HEK293 (cell line): ENCODE results near the gene STARD5.

Experiments
- CTCF ChIA-PET: fragments of 350-600 bp; formaldehyde crosslinking; extraction: SDS; loops from one replicate; lab custom pipeline; 2021; ENCODE audit warnings: antibody characterized with exemption; lab: Yijun Ruan, JAX
- POLR2A ChIA-PET: fragments of 300-600 bp; formaldehyde crosslinking; extraction: SDS; loops from one replicate; lab custom pipeline; 2020; ENCODE audit warnings: antibody characterized with exemption, inconsistent platforms; lab: Yijun Ruan, JAX
- H3K27ac ChIP-seq: fragments of 200-500 bp; sonication (Bioruptor generic); 2 replicates; pipeline ENCODE4 v1.5.1; 2014; ENCODE audit warnings: low read depth, low read length, control low read depth, inconsistent platforms; ENCODE audit errors: extremely low read depth
- H3K36me3 ChIP-seq, 2 experiments: fragments of 200-500 bp in 1 of 2; sonication (Bioruptor generic) in 1 of 2; 1 replicate in 1 of 2; 2 replicates in 1 of 2; pipeline ENCODE4 v1.5.1; 2014 to 2017; ENCODE audit warnings: inconsistent platforms in 2 of 2, low read length in 2 of 2; ENCODE audit not compliant: control insufficient read depth in 2 of 2, insufficient read depth in 1 of 2
- H3K4me1 ChIP-seq: fragments of 200-500 bp; sonication (Bioruptor generic); 2 replicates; pipeline ENCODE4 v1.5.1; 2014; ENCODE audit warnings: mild to moderate bottlenecking, low read length, inconsistent platforms; ENCODE audit not compliant: control insufficient read depth, insufficient read depth
- H3K4me3 ChIP-seq: 2 replicates; pipeline ENCODE4 v1.5.1; 2011; ENCODE audit warnings: low read depth, mild to moderate bottlenecking, control low read depth, low read length, moderate library complexity
- H3K9me3 ChIP-seq: fragments of 200-500 bp; sonication (Bioruptor generic); 2 replicates; pipeline ENCODE4 v1.5.1; 2014; ENCODE audit warnings: low read depth, low read length, inconsistent platforms; ENCODE audit not compliant: control insufficient read depth, insufficient read depth
- ATF2 ChIP-seq: fragments of 450-650 bp; formaldehyde crosslinking; IDR thresholded peaks from 2 replicates; pipeline ENCODE4 v1.5.1; 2016; ENCODE audit warnings: missing biosample characterization, missing genetic modification characterization, low read depth
- FEZF1 ChIP-seq: fragments of 450-650 bp; formaldehyde crosslinking; IDR thresholded peaks from 2 replicates; pipeline ENCODE4 v1.5.1; 2016; ENCODE audit warnings: missing biosample characterization, missing genetic modification characterization
- INSM2 ChIP-seq: fragments of 450-650 bp; formaldehyde crosslinking; IDR thresholded peaks from 2 replicates; pipeline ENCODE4 v1.5.1; 2016; ENCODE audit warnings: missing biosample characterization, missing genetic modification characterization
- KLF8 ChIP-seq: fragments of 450-650 bp; formaldehyde crosslinking; IDR thresholded peaks from 2 replicates; pipeline ENCODE4 v1.5.1; 2016; ENCODE audit warnings: missing biosample characterization, missing genetic modification characterization
- PRDM10 ChIP-seq: fragments of 450-650 bp; formaldehyde crosslinking; IDR thresholded peaks from 2 replicates; pipeline ENCODE4 v1.5.1; 2016; ENCODE audit warnings: missing biosample characterization, missing genetic modification characterization
- PRDM6 ChIP-seq: fragments of 450-650 bp; formaldehyde crosslinking; IDR thresholded peaks from 2 replicates; pipeline ENCODE4 v1.5.1; 2017; ENCODE audit warnings: missing biosample characterization, missing genetic modification characterization
- SALL2 ChIP-seq: fragments of 450-650 bp; formaldehyde crosslinking; IDR thresholded peaks from 2 replicates; pipeline ENCODE4 v1.5.0; 2017; ENCODE audit warnings: missing biosample characterization, mild to moderate bottlenecking, missing genetic modification characterization, borderline replicate concordance
- YY2 ChIP-seq: fragments of 450-650 bp; formaldehyde crosslinking; IDR thresholded peaks from 2 replicates; pipeline ENCODE4 v1.5.1; 2016; ENCODE audit warnings: missing biosample characterization, missing genetic modification characterization
- ZBTB1 ChIP-seq: fragments of 450-650 bp; formaldehyde crosslinking; IDR thresholded peaks from 2 replicates; pipeline ENCODE4 v1.5.1; 2016; ENCODE audit warnings: missing biosample characterization, missing genetic modification characterization
- ZNF132 ChIP-seq: fragments of 450-650 bp; formaldehyde crosslinking; IDR thresholded peaks from 2 replicates; pipeline ENCODE4 v1.5.1; 2017; ENCODE audit warnings: missing biosample characterization, missing genetic modification characterization, borderline replicate concordance
- ZNF302 ChIP-seq: fragments of 450-650 bp; formaldehyde crosslinking; IDR thresholded peaks from 2 replicates; pipeline ENCODE4 v1.5.1; 2016; ENCODE audit warnings: missing biosample characterization, missing genetic modification characterization, low read depth
- ZNF501 ChIP-seq: fragments of 450-650 bp; formaldehyde crosslinking; IDR thresholded peaks from 2 replicates; pipeline ENCODE4 v1.5.1; 2016; ENCODE audit warnings: missing biosample characterization, missing genetic modification characterization
- ZNF561 ChIP-seq: fragments of 450-650 bp; IDR thresholded peaks from 2 replicates; pipeline ENCODE4 v1.5.1; 2018; ENCODE audit warnings: missing biosample characterization, missing genetic modification characterization, borderline replicate concordance
- ZNF621 ChIP-seq: fragments of 450-650 bp; formaldehyde crosslinking; IDR thresholded peaks from 2 replicates; pipeline ENCODE4 v1.5.1; 2017; ENCODE audit warnings: missing biosample characterization, missing genetic modification characterization
- ZNF629 ChIP-seq: fragments of 450-650 bp; formaldehyde crosslinking; IDR thresholded peaks from 2 replicates; pipeline ENCODE4 v1.5.1; 2017; ENCODE audit warnings: missing biosample characterization, missing genetic modification characterization
- ZNF677 ChIP-seq: fragments of 450-650 bp; IDR thresholded peaks from 2 replicates; pipeline ENCODE4 v1.5.0; 2018; ENCODE audit warnings: missing biosample characterization, mild to moderate bottlenecking, missing genetic modification characterization, moderate library complexity
- ZNF843 ChIP-seq: fragments of 450-650 bp; formaldehyde crosslinking; IDR thresholded peaks from 2 replicates; pipeline ENCODE4 v1.5.1; 2016; ENCODE audit warnings: missing biosample characterization, missing genetic modification characterization
- ZSCAN23 ChIP-seq: fragments of 450-650 bp; formaldehyde crosslinking; IDR thresholded peaks from 2 replicates; pipeline ENCODE4 v1.5.1; 2016; ENCODE audit warnings: missing biosample characterization, missing genetic modification characterization
- ZSCAN30 ChIP-seq: fragments of 450-650 bp; IDR thresholded peaks from 2 replicates; pipeline ENCODE4 v1.5.1; 2018; ENCODE audit warnings: missing biosample characterization, mild to moderate bottlenecking, missing genetic modification characterization, moderate library complexity

Gene STARD5

GRCh38 chr15:81291916-81292522, 31.9 kb downstream of the STARD5 start:
- ChIA-PET POLR2A (no interaction called here), CTCF (interaction anchor here (0.9 to 3.6 kb wide), 4 partner anchors 9 to 108 kb away, joined by 4 to 21 read pairs (median 10); no protein-coding TSS in a partner anchor)
- Histone ChIP-seq H3K9me3 (no peaks in the 10 kb centered on the region), H3K4me3 (no peak overlapping the region), H3K36me3 (no peaks in the 10 kb centered on the region), H3K4me1 (no peaks in the 10 kb centered on the region), H3K27ac (no peak overlapping the region)
- TF ChIP-seq ZBTB1 (tag by site-specific recombination) (no peak), ZSCAN30 (no peak)

- POLR2A ChIA-PET = no interaction called here
- no peaks in the 10 kb centered on the region for H3K36me3 ChIP-seq
- no peak overlapping the region for H3K4me3 ChIP-seq
- CTCF ChIA-PET = interaction anchor here (0.6 to 3.6 kb wide), 4 partner anchors 15 to 45 kb away, joined by 3 to 21 read pairs (median 10); no protein-coding TSS in a partner anchor
- TF ChIP-seq ATF2 (tag by site-specific recombination) = peak; percentile 77; the same call in 1 of the 2 replicates
- no peak for TF ChIP-seq ZNF629 (tag by site-specific recombination)
- H3K27ac ChIP-seq = no peak overlapping the region
- H3K4me1 ChIP-seq = no peaks in the 10 kb centered on the region
- H3K9me3 ChIP-seq = no peaks in the 10 kb centered on the region
These were observed 34.0 kb downstream of the STARD5 start for GRCh38 chr15:81289910-81290309.

- POLR2A ChIA-PET = no interaction called here
- no peaks in the 10 kb centered on the region for H3K9me3 ChIP-seq
- no peak overlapping the region for H3K4me3 ChIP-seq
- H3K27ac ChIP-seq = no peak overlapping the region
- H3K4me1 ChIP-seq = no peaks in the 10 kb centered on the region
- CTCF ChIA-PET = no interaction called here
- H3K36me3 ChIP-seq = no peaks in the 10 kb centered on the region
- TF ChIP-seq ZNF561 (tag by site-specific recombination) (no peak), ZNF621 (tag by site-specific recombination) (no peak)
These were observed 35.3 kb downstream of the STARD5 start for GRCh38 chr15:81288616-81289015.

GRCh38 chr15:81288040-81288439, 35.9 kb downstream of the STARD5 start:
- no peaks in the 10 kb centered on the region for H3K36me3 ChIP-seq
- CTCF ChIA-PET = interaction anchor here (0.6 to 1.1 kb wide), 2 partner anchors 22 to 122 kb away, joined by 3 to 5 read pairs; no protein-coding TSS in a partner anchor
- TF ChIP-seq SALL2 (tag by site-specific recombination) = no peak
- TF ChIP-seq ZSCAN23 = no peak
- no peak for TF ChIP-seq ZNF843
- TF ChIP-seq FEZF1 (tag by site-specific recombination) = no peak
- no peak for TF ChIP-seq YY2 (tag by site-specific recombination)
- TF ChIP-seq ZNF501 (tag by site-specific recombination) = no peak
- no peak for TF ChIP-seq ZNF302 (tag by site-specific recombination)
- no peak for TF ChIP-seq PRDM6 (tag by site-specific recombination)
- no peak for TF ChIP-seq KLF8 (tag by site-specific recombination)
- no peak for TF ChIP-seq PRDM10 (tag by site-specific recombination)
- no peak for TF ChIP-seq ZNF132 (tag by site-specific recombination)
- TF ChIP-seq ZNF677 (tag by site-specific recombination) = no peak
- TF ChIP-seq INSM2 (tag by site-specific recombination) = no peak

More at GRCh38 chr15:81288040-81288439, 35.9 kb downstream of the STARD5 start:
- POLR2A ChIA-PET = no interaction called here
- Histone ChIP-seq H3K4me3 (no peak overlapping the region), H3K4me1 (no peaks in the 10 kb centered on the region), H3K27ac (no peak overlapping the region), H3K9me3 (no peaks in the 10 kb centered on the region)
